ENCODE measurements around the gene XPC.

DNA sequence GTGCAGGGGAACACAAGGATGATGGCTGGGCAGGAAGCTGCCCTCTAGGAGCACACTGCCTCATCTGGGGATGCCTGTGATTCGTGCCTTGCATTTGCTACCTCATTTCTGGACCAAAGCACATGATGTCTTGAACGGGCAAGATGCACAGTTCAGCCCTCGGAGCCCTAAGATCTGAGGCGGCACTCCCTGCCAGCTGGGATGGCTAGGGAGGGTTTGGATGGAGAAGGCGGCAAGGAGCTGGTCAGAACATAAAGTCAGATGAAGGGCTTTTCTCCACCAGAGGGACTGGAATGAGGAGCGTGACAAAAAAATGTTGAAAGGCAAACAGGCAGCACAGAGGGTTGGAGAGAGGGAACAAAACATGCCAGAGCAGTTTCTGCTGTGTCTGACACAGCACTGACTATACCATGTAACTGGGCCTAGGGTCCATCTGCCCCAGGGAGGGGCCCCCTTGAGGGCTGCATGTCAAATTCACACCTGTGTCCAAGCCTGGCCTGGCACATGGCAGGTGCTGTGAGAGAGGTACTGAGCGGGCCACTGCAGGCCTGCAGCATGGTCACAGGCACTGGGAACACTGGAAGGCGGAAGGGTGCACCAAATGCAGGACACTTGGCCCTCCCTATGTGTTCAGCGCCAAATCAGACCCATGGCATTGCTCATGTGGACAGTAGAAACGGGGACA, 31.9 kb downstream of the XPC start:
- TF ChIP-seq, protein P1, sequence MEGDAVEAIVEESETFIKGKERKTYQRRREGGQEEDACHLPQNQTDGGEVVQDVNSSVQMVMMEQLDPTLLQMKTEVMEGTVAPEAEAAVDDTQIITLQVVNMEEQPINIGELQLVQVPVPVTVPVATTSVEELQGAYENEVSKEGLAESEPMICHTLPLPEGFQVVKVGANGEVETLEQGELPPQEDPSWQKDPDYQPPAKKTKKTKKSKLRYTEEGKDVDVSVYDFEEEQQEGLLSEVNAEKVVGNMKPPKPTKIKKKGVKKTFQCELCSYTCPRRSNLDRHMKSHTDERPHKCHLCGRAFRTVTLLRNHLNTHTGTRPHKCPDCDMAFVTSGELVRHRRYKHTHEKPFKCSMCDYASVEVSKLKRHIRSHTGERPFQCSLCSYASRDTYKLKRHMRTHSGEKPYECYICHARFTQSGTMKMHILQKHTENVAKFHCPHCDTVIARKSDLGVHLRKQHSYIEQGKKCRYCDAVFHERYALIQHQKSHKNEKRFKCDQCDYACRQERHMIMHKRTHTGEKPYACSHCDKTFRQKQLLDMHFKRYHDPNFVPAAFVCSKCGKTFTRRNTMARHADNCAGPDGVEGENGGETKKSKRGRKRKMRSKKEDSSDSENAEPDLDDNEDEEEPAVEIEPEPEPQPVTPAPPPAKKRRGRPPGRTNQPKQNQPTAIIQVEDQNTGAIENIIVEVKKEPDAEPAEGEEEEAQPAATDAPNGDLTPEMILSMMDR (conservative IDR thresholded peaks at IDR 0.05): no peak
- no peak for TF ChIP-seq ZFX (IDR thresholded peaks at IDR 0.05)

Measured in C4-2B (cell line).